ENCODE measurements around the gene TESK2.

DNA sequence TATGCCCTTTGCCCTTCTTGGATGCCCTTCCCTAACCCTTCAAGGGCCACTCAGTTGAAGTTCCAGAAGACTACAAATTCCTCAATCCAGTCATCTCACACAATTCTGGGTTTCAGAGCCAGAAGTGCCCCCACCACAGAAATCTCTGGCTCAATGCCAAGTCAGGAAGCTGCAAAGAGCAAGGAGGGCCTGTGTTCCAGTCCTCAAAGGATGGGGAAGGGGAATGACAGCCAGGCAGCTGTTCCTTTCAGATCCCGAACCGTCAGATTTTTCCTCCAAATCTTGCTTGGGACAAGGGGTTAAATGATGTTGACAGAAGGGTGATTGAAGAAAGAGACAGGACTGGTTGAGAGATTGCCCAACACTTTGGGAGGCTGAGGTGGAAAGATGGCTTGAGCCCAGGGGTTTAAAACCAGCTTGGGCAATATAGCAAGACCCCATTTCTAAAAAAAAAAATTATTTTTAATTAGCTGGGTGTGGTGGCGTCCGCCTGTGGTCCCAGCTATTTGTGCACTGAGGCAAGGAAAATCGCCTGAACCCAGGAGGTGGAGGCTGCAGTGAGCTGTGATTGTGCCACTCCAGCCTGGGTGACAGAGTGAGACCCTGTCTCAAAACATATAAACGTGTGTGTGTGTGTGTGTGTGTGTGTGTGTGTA is 165.0 kb downstream of the TESK2 start:
- TF ChIP-seq, protein P1, sequence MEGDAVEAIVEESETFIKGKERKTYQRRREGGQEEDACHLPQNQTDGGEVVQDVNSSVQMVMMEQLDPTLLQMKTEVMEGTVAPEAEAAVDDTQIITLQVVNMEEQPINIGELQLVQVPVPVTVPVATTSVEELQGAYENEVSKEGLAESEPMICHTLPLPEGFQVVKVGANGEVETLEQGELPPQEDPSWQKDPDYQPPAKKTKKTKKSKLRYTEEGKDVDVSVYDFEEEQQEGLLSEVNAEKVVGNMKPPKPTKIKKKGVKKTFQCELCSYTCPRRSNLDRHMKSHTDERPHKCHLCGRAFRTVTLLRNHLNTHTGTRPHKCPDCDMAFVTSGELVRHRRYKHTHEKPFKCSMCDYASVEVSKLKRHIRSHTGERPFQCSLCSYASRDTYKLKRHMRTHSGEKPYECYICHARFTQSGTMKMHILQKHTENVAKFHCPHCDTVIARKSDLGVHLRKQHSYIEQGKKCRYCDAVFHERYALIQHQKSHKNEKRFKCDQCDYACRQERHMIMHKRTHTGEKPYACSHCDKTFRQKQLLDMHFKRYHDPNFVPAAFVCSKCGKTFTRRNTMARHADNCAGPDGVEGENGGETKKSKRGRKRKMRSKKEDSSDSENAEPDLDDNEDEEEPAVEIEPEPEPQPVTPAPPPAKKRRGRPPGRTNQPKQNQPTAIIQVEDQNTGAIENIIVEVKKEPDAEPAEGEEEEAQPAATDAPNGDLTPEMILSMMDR (IDR thresholded peaks at IDR 0.05) = no peak
- TF ChIP-seq TAF1 (IDR thresholded peaks at IDR 0.05; ENCODE audit: borderline replicate concordance, low read depth, low read length) (no peak), FOSL2 (IDR thresholded peaks at IDR 0.05; ENCODE audit: borderline replicate concordance, low read depth) (no peak), EP300 (IDR thresholded peaks at IDR 0.05; ENCODE audit: borderline replicate concordance in 1 of 2, low read depth in 1 of 2, low read length in 1 of 2) (no peak), POLR2AphosphoS5 (IDR thresholded peaks at IDR 0.05; ENCODE audit: low read depth, low read length) (no peak), MXI1 (IDR thresholded peaks at IDR 0.05; ENCODE audit: low read depth, low read length) (no peak), RFX5 (IDR thresholded peaks at IDR 0.05; ENCODE audit: low read length) (no peak)
- TF ChIP-seq, protein P2, sequence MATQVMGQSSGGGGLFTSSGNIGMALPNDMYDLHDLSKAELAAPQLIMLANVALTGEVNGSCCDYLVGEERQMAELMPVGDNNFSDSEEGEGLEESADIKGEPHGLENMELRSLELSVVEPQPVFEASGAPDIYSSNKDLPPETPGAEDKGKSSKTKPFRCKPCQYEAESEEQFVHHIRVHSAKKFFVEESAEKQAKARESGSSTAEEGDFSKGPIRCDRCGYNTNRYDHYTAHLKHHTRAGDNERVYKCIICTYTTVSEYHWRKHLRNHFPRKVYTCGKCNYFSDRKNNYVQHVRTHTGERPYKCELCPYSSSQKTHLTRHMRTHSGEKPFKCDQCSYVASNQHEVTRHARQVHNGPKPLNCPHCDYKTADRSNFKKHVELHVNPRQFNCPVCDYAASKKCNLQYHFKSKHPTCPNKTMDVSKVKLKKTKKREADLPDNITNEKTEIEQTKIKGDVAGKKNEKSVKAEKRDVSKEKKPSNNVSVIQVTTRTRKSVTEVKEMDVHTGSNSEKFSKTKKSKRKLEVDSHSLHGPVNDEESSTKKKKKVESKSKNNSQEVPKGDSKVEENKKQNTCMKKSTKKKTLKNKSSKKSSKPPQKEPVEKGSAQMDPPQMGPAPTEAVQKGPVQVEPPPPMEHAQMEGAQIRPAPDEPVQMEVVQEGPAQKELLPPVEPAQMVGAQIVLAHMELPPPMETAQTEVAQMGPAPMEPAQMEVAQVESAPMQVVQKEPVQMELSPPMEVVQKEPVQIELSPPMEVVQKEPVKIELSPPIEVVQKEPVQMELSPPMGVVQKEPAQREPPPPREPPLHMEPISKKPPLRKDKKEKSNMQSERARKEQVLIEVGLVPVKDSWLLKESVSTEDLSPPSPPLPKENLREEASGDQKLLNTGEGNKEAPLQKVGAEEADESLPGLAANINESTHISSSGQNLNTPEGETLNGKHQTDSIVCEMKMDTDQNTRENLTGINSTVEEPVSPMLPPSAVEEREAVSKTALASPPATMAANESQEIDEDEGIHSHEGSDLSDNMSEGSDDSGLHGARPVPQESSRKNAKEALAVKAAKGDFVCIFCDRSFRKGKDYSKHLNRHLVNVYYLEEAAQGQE (IDR thresholded peaks at IDR 0.05; ENCODE audit: low read depth, low read length) = no peak
